NCI-H748 treated with DMSO at 0.1 percent for 48 hours (cell line): ENCODE data around the gene TMEM271.

Experiments used
- DNase-seq: peaks from one replicate; lab custom pipeline; 2025; lab: John Stamatoyannopoulos, UW

TMEM271 gene

DNA sequence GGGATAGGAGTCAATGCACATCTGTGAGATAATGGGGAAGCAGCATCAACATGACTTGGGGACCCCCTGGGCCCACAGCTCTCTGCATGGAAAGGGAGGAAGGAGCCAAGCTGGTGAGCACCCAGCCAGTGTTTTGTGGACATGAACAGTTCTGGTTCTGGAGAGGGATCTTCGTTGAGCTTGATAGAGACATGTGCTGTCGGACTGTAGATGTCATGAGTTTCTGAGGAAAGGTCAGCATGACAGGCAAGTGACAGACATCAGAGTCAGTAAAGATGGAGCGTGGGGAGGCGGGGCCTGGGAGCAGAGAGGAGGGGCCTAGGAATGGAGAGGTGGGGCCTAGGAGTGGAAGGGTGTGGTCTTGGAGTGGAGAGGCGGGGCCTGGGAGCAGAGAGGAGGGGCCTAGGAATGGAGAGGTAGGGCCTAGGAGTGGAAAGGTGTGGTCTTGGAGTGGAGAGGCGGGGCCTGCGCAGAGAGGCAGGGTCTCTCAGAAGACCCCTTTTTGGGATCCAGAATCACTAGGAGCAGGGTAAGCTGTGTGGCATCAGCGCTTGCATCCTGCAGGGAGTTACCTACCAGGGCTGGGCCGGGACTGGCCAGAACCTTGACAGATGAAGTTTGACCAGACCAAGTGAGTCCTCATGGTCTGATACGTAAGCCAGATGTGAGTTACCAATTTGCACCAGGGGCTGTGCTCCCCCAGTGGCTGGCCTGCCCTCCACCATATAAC is 43.3 kb downstream of the TMEM271 start:
- no peak for DNase-seq

DNA sequence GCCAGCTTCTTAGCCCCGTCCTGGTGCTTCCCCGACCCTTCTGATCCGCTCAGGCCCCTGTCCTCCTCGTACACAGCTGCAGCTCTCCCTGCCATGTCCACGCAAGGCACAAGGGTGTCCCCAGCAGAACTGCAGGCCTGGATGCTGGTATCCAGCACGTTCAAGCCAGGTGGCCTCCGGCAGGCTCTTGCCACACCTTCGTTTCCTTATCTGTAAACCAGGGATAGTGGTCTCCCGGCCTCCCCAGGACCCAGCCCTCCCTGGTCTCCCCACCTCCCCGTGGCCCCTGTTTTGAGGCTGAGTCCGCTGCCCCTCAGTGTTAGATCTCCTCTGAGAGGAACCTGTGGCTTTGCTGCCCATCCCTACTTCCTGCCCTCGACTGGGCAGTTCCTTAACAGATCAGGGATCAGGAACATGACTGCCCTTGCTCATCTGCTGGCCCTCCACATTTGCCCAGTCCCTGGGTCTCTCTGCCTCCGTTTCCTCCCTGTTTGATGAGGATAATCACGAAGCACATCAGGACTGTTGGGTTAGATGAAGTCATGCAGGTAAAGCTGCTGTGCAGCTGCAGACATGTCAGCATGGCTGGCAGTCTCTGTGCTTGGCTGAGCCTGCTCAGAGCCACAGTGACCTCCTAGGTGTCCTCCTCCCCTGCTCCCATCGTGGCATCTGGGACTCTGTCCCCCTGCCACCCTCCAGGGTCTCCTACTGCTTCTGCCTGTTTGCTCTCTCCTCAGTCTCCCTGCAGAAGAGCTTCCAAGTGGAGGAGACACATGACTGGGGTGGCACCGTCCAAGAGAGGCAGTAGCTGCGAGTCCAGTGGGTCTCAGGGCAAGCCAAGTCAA is 44.2 kb downstream of the TMEM271 start:
- DNase-seq, result no peak

DNA sequence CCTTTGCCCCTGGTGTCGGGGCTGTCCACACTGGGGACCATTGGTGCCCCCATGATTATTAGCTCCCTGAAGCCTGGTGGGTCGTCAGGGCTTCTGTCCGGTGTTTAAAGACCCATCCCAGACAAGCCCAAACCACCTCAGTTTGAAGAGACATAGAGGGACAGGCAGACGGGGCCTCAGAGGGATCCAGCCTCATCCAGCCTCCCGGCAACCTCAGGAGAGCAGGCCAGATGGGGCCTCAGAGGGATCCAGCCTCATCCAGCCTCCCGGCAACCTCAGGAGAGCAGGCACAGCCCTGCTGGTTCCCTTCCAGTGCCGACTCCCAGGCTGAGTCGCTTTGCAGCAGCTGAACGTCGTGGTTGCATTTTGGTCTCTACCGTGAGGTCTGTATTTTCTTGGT is 45.0 kb downstream of the TMEM271 start:
- DNase-seq, result no peak

DNA sequence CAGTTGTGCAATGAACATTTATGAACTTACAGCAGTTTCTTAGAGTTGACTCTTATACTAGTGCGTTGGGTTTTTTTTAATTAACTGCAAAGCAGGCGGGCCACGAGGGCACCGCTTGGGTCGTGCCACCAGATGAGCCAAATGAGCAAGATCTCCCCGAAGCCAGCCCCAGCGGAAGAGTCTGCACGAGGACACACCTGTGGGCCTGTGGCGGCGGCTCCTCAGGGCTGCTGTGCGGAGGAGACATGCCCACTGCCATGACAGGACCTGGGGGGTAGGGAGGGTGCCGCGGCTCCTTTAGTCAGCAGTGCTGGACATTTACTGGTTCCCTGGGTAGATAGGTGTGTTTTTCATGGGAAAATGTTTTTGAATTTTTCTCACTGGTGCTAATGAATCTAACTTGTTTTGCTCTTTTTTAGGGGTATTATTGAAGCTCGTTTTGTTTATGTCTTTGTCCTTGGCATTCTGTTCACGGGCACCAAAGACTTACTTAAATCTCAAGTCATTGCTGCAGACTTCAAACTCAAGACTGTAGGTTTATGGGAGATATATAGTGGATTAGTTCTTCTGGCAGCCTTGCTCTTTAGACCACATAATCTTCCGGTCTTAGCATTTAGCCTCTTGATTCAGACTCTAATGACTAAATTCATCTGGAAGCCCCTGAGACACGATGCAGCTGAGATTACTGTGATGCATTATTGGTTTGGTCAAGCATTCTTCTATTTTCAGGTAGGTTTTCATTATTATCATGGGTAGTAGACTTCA is 45.9 kb downstream of the TMEM271 start:
- no peak for DNase-seq

DNA sequence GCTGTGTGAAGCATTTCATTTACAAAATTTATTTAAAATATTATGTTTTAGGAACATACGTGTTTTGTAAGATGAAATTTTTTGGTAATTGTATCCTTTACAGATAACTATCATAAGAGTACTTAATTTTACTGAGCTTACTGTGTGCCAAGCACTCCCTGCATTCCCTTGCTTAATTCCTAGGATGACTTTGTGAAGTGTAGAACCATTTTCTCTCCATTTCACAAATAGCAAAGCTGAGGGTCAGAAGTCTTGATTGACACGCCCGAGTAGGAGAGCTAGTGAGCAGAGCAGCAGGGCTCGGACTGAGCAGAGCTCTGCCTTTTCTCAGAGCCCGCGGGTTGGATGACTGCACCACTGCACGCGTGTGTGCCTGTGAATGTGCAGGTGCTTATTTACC is 46.5 kb downstream of the TMEM271 start:
- no peak for DNase-seq

DNA sequence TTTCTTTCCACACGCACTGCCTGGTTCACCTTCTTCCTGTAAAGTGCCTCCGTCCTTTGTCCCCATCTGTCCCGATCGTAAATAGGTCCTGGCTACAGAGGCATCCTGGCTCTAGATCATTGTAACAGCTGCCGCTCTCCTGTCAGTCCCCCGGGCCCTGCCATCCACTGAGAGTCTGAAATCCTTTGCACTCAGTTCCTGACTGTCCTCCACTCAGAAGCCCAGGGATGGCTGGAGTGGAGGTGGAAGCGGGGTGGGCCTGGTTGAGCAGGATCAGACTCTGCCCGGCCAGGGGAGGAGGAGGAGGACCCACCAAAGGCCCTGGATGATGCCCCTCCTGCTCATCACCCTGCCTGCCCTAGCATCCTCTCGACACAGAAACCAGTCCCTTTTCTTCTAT is 47.3 kb downstream of the TMEM271 start:
- DNase-seq, result no peak

DNA sequence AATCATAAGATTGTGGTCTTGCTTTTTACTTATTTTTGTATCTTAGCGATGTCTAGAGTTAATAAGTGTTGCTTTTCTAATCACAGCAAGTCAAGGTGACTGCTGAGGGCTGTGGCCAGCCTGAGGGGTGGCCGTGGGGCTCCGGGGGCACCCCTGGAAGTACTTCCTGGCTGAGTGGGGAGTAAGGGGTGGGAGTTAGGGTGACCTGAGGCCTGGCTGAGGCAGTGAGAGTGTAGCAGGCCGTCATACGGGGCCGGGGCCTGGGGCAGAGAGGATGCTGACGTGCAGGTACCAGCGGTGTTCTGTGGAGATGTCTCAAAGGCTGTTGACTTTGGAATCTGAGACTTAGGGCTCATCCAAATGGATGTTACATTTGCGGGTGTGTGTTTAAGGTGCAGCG is 47.8 kb downstream of the TMEM271 start:
- no peak for DNase-seq

DNA sequence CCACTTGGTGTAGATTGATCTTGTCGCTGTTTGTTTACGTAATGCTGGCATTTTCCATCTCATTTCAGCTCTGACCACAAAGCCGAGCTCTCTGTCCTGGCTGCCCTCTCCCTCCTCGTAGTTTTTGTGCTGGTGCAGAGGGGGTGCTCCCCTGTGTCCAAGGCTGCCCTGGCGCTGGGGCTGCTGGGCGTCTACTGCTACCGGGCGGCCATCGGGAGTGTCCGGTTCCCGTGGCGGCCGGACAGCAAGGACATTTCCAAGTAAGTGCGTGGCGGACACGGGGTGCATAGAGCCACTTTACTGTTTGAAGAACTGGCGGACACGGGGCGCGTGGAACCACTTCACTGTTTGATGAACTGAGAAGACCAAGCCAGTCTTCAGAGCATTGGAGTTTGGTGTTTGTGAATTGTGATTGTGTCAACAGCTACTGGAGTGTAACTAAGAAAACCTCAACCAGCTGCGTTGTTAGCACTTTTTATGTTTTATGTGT is 49.1 kb downstream of the TMEM271 start:
- DNase-seq, result no peak

DNA sequence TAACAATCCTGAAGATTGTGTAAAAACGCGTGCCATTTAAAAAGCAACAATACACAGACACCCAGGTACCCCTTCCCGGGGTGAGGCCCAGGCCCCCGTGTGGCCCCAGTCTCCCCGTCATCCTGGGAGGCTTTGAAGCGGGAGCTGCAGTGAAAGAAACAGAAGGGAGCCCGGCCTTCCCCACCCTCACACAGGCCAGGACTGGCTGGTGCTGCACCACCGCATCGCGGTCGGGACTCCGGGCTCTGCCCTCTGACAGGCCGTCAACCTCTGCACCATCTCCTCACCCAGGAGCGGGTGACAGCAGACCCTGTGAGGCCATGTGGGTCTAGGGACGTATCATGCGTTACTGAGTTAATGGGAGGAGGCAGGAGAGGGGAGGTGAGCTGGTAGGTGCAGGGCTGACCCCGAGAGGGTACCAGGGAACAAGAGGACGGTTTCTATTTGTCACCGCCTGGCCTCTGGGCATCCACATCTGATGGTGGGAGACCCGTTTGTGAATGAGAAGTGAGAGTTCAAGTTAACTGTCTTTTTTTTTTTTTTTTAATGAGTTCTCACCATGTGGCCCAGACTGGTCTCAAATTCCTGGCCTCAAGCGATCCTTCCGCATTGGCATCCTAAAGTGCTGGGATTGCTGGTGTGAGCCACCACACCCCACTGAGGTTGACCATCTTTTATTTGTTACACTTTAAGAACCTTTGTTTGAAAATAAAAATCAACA is 49.7 kb downstream of the TMEM271 start:
- no peak for DNase-seq

DNA sequence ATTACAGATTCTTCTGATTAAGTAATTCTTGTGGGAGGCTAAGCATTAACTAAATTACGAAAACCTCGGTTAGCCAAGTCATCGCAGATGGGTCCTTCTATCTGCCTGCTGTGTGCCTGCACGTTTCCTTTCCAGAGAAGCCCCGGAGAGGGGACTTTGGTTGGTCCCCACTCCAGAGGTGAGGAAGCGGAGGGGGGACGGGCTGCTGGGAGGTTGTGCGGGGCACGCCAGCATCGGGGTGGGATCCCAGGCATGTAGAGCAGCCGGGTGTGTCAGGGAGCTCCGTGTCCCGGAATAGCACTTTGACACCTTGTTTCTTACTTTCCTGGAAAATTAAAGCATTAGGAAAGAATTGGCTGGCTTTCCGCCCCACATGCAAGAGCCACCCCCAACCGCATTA is 50.4 kb downstream of the TMEM271 start:
- DNase-seq, result no peak

DNA sequence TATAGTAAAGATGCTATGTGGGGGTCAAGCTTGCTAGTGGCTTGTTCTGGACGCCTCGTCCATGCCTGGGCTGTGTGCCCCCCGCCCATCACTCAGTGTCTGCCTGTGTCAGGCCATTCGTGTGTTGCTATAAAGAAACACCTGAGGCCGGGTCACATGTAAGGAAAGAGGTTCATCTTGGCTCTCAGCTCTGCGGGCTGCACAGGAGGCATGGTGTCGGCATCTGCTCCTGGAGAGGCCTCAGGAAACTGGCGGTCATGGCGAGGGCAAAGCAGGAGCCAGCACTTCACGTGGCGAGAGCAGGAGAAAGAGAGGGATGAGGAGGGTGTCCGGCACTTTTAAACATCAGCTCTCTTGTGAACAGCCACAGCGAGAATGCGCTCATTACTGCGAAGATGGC is 51.9 kb downstream of the TMEM271 start:
- DNase-seq, result no peak
